Panc1 (cell line): ENCODE measurements around the gene COQ8A. TPM values are rescaled to one million over a fixed set of nuclear protein-coding genes. Genes with fewer than 3 reads are reported as not detected.

Experiments used
- ATAC-seq: fragments of 200-7000 bp; cut with Tn5 transposase; 2 replicates; pipeline ENCODE4 v1.9.1; 2020; ENCODE audit warnings: mild to moderate bottlenecking, moderate library complexity
- BruUV-seq: library from RNA; stranded (reverse); fragments of 400-500 nt; replicated peaks from 2 replicates; lab custom pipeline; 2021; lab: Mats Ljungman, UMichigan
- CTCF ChIA-PET: fragments of 300-600 bp; sonication (Branson Sonifier 250); formaldehyde crosslinking; loops from one replicate; lab custom pipeline; 2022; ENCODE audit warnings: antibody characterized with exemption; lab: Charles Lee
- POLR2A ChIA-PET: fragments of 300-600 bp; sonication (Branson Sonifier 250); formaldehyde crosslinking; loops from one replicate; lab custom pipeline; 2022; ENCODE audit warnings: antibody characterized with exemption; lab: Charles Lee
- DNase-seq: peaks from one replicate; pipeline ENCODE4 v3.0.0-alpha.2; 2010; ENCODE audit warnings: low read depth, low spot score
- H3K27ac ChIP-seq: 2 replicates; pipeline ENCODE4 v1.5.1; 2011; ENCODE audit warnings: mild to moderate bottlenecking, low read length, inconsistent platforms
- H3K27me3 ChIP-seq: fragments of 200-500 bp; sonication (Bioruptor generic); 2 replicates; pipeline ENCODE4 v1.6.0; 2014; ENCODE audit warnings: low read length, inconsistent platforms; ENCODE audit not compliant: control insufficient read depth, insufficient read depth
- H3K36me3 ChIP-seq: fragments of 200-500 bp; sonication (Bioruptor generic); 2 replicates; pipeline ENCODE4 v1.5.1; 2014; ENCODE audit warnings: inconsistent platforms, mild to moderate bottlenecking, low read length, moderate library complexity; ENCODE audit not compliant: control insufficient read depth, insufficient read depth
- H3K4me1 ChIP-seq: 2 replicates; pipeline ENCODE4 v1.5.1; 2011; ENCODE audit warnings: inconsistent platforms, mild to moderate bottlenecking, low read length, moderate library complexity; ENCODE audit not compliant: control insufficient read depth, insufficient read depth
- H3K4me3 ChIP-seq, 2 experiments: 2 replicates each; pipeline ENCODE4 v1.5.1; 2011 to 2012; ENCODE audit warnings: low read depth in 2 of 2, low read length in 2 of 2, mild to moderate bottlenecking in 2 of 2, inconsistent platforms in 1 of 2, moderate library complexity in 1 of 2
- H3K9me3 ChIP-seq: fragments of 200-500 bp; sonication (Bioruptor generic); 2 replicates; pipeline ENCODE4 v1.5.1; 2014; ENCODE audit warnings: low read depth, mild to moderate bottlenecking, inconsistent platforms, low read length, moderate library complexity; ENCODE audit not compliant: control insufficient read depth, insufficient read depth
- CTCF ChIP-seq: fragments of 450-650 bp; IDR thresholded peaks from 2 replicates; pipeline ENCODE4 v1.5.1; 2017; ENCODE audit warnings: mild to moderate bottlenecking
- POLR2AphosphoS5 ChIP-seq: IDR thresholded peaks from 2 replicates; pipeline ENCODE4 v1.6.1; 2012; ENCODE audit warnings: mild to moderate bottlenecking, low read depth, low read length, moderate library complexity
- SIN3A ChIP-seq: IDR thresholded peaks from 2 replicates; pipeline ENCODE4 v1.6.1; 2012; ENCODE audit warnings: low read depth, mild to moderate bottlenecking, low read length, moderate library complexity, borderline replicate concordance; ENCODE audit not compliant: insufficient read depth
- TCF7L2 ChIP-seq: IDR thresholded peaks from 2 replicates; pipeline ENCODE4 v1.6.1; 2011; ENCODE audit warnings: mild to moderate bottlenecking, low read depth, low read length, inconsistent platforms
- in situ Hi-C: cut with HindIII; loops from 2 replicates; pipeline ENCODE4 v1.10.0; 2016; ENCODE audit warnings: low sequenced_read_pairs, low pct_unique_long_range_greater_than_20kb
- intact Hi-C: fragments of 100-400 bp; cut with micrococcal nuclease; formaldehyde crosslinking; loops from one replicate; pipeline ENCODE4 v1.10.0; 2022; ENCODE audit not compliant: unreplicated experiment
- total RNA-seq: library from RNA; stranded (reverse); gene quantifications from one replicate; pipeline ENCODE4 v1.2.1, GENCODE V29; 2021; ENCODE audit not compliant: unreplicated experiment
- TF ChIP-seq, protein P1 (sequence below), 2 experiments: IDR thresholded peaks; 2 replicates each; pipeline ENCODE4 v1.6.1; 2011 to 2012; ENCODE audit warnings: low read depth in 2 of 2, control low read depth in 1 of 2, low read length in 1 of 2, mild to moderate bottlenecking in 1 of 2, moderate library complexity in 1 of 2; ENCODE audit not compliant: insufficient read depth in 1 of 2

Gene COQ8A
- total RNA-seq, 1 experiment from 2014 or later: 15.1 TPM

DNA sequence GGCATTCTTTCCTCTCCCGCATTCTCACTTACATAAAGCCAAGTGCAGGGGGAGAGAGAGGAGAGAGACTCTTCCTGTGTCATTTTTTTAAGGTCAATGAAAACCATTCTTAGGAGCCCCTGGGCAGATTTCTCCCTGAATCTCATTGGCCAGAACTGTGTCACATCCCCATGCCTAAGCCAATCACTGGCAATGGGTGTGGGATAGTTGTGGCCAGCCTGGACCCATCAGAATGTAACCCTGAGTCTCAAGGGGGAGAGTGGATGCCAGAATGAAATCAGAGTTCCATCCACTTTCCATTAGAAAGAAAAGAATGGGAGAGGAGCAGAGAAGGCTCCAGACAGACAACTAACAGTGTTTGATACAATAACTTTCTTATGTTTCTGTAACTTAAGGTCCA, 31.2 kb upstream of the COQ8A start:
- no peaks in the 10 kb centered on the region for H3K9me3 ChIP-seq
- no peak overlapping the region for H3K27ac ChIP-seq
- TF ChIP-seq POLR2AphosphoS5 (no peak), CTCF (no peak), TCF7L2 (no peak), SIN3A (no peak)
- TF ChIP-seq, protein P1, sequence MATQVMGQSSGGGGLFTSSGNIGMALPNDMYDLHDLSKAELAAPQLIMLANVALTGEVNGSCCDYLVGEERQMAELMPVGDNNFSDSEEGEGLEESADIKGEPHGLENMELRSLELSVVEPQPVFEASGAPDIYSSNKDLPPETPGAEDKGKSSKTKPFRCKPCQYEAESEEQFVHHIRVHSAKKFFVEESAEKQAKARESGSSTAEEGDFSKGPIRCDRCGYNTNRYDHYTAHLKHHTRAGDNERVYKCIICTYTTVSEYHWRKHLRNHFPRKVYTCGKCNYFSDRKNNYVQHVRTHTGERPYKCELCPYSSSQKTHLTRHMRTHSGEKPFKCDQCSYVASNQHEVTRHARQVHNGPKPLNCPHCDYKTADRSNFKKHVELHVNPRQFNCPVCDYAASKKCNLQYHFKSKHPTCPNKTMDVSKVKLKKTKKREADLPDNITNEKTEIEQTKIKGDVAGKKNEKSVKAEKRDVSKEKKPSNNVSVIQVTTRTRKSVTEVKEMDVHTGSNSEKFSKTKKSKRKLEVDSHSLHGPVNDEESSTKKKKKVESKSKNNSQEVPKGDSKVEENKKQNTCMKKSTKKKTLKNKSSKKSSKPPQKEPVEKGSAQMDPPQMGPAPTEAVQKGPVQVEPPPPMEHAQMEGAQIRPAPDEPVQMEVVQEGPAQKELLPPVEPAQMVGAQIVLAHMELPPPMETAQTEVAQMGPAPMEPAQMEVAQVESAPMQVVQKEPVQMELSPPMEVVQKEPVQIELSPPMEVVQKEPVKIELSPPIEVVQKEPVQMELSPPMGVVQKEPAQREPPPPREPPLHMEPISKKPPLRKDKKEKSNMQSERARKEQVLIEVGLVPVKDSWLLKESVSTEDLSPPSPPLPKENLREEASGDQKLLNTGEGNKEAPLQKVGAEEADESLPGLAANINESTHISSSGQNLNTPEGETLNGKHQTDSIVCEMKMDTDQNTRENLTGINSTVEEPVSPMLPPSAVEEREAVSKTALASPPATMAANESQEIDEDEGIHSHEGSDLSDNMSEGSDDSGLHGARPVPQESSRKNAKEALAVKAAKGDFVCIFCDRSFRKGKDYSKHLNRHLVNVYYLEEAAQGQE (IDR thresholded peaks at IDR 0.05; ENCODE audit: insufficient read depth in 1 of 2, low read depth in 2 of 2, low read length in 1 of 2): no peak
- DNase-seq (no peak), ATAC-seq (no peak)
- BruUV-seq: no TSS peak
- CTCF ChIA-PET: no interaction called here
- H3K4me1 ChIP-seq: no peaks in the 10 kb centered on the region
- no peaks in the 10 kb centered on the region for H3K36me3 ChIP-seq
- POLR2A ChIA-PET: no interaction called here
- intact Hi-C loops: no loop called here
- H3K27me3 ChIP-seq: no peaks in the 10 kb centered on the region
- in situ Hi-C loops: no loop called here
- no peak overlapping the region for H3K4me3 ChIP-seq

GRCh38 chr1:226912587-226913176, 27.4 kb upstream of the COQ8A start:
- Histone ChIP-seq H3K4me1 (no peaks in the 10 kb centered on the region), H3K27me3 (no peaks in the 10 kb centered on the region), H3K4me3 (no peak overlapping the region), H3K27ac (no peak overlapping the region), H3K9me3 (no peaks in the 10 kb centered on the region), H3K36me3 (no peaks in the 10 kb centered on the region)
- ChIA-PET CTCF (interaction anchor here (0.7 kb wide), 1 partner anchor 65 kb away, joined by 4 read pairs; no protein-coding TSS in a partner anchor), POLR2A (interaction anchor here (0.6 kb wide), 1 partner anchor 11 kb away, joined by 11 read pairs; no protein-coding TSS in a partner anchor)
- in situ Hi-C loops (no loop called here), intact Hi-C loops (loop anchor here (5.0 kb wide), 1 partner anchor 525 kb away; no protein-coding TSS in a partner anchor)
- ATAC-seq: peak; percentile 94
- BruUV-seq: no TSS peak
- peak; percentile 12 for DNase-seq
- TF ChIP-seq SIN3A: no peak
- TF ChIP-seq CTCF: peak; percentile 90
- TF ChIP-seq TCF7L2: no peak
- TF ChIP-seq POLR2AphosphoS5: no peak
